ENCODE measurements around the gene FCRL6. TPM values are rescaled to one million over a fixed set of nuclear protein-coding genes. Genes with fewer than 3 reads are reported as not detected.

The FCRL6 gene
- total and polyA plus RNA-seq, 2 donors (not counting 3 experiments of a cell fraction or from before 2014, with no cell fraction given): 0.06 TPM; not detected in 1

- TF ChIP-seq EZH2 (IDR thresholded peaks at IDR 0.05; ENCODE audit: borderline replicate concordance, low read depth, low read length, severe bottlenecking) (no peak), GATA2 (IDR thresholded peaks at IDR 0.05; ENCODE audit: insufficient read depth, insufficient read length, low read depth, low read length) (no peak), MYC (IDR thresholded peaks at IDR 0.05; ENCODE audit: low read depth, low read length) (no peak), JUN (IDR thresholded peaks at IDR 0.05; ENCODE audit: borderline replicate concordance, insufficient read depth, insufficient read length, low read depth) (no peak)
- TF ChIP-seq, protein P1, sequence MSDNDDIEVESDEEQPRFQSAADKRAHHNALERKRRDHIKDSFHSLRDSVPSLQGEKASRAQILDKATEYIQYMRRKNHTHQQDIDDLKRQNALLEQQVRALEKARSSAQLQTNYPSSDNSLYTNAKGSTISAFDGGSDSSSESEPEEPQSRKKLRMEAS (IDR thresholded peaks at IDR 0.05; ENCODE audit: insufficient read depth, insufficient read length): no peak
- BruUV-seq (replicated peaks): no TSS peak
- no peak overlapping the region for H2AFZ ChIP-seq (ENCODE audit: low read depth, low read length)
- dilution Hi-C loops (cut with MboI; ENCODE audit: extremely low pct_ligation_motif_present, low sequenced_read_pairs): no loop called here
- ChIA-PET POLR2A (no interaction called here), CTCF (interaction anchor here (1.2 to 1.5 kb wide), 2 partner anchors 22 to 70 kb away, joined by 3 to 7 read pairs; no protein-coding TSS in a partner anchor)
- intact Hi-C loops (cut with micrococcal nuclease): no loop called here
- DNase-seq (ENCODE audit: low read depth, low spot score) (no peak), FAIRE-seq (no peak)
- H3K9ac ChIP-seq (replicated peaks; ENCODE audit: extremely low read depth, insufficient read depth, low read length): no peak overlapping the region
- H3K27me3 ChIP-seq (ENCODE audit: control insufficient read depth in 2 of 2, insufficient read depth in 2 of 2, low read length in 2 of 2): peaks cover 25 to 31% of the 10 kb centered on the region in 2 experiments
- H3K4me2 ChIP-seq (ENCODE audit: insufficient read depth, low read length): no peak overlapping the region
- no peaks in the 10 kb centered on the region for H3K79me2 ChIP-seq (ENCODE audit: control insufficient read depth, insufficient read depth, low read length)
- no peak overlapping the region for H3K27ac ChIP-seq (ENCODE audit: insufficient read depth, low read depth, low read length)
- H4K20me1 ChIP-seq (replicated peaks; ENCODE audit: control insufficient read depth, extremely low read depth, insufficient read depth, low read length): no peaks in the 10 kb centered on the region
- H3K4me3 ChIP-seq (replicated peaks in 1 of 3; ENCODE audit: insufficient read depth in 1 of 3, low read depth in 1 of 3, low read length in 3 of 3): no peak overlapping the region
- H3K9me3 ChIP-seq (replicated peaks; ENCODE audit: control insufficient read depth, insufficient read depth, low read length): no peaks in the 10 kb centered on the region
- H3K36me3 ChIP-seq (ENCODE audit: control insufficient read depth in 2 of 2, extremely low read depth in 1 of 2, insufficient read depth in 2 of 2, low read length in 2 of 2): no peaks in the 10 kb centered on the region
- peaks cover 3% of the 10 kb centered on the region for H3K4me1 ChIP-seq (ENCODE audit: control insufficient read depth, extremely low read depth, insufficient read depth, low read length)
- H3K9me1 ChIP-seq (replicated peaks; ENCODE audit: control insufficient read depth, extremely low read depth, insufficient read depth, low read length): no peaks in the 10 kb centered on the region
Observed at GRCh38 chr1:159821171-159821867, 19.2 kb downstream of the FCRL6 start.

GRCh38 chr1:159823406-159823805 lies 21.2 kb downstream of the FCRL6 start:
- CTCF ChIA-PET: interaction anchor here (1.1 kb wide), 1 partner anchor 24 kb away, joined by 3 read pairs; no protein-coding TSS in a partner anchor
- intact Hi-C loops (cut with micrococcal nuclease): no loop called here
- DNase-seq (ENCODE audit: low read depth, low spot score) (no peak), FAIRE-seq (no peak)
- H3K4me2 ChIP-seq (ENCODE audit: insufficient read depth, low read length): no peak overlapping the region
- no peaks in the 10 kb centered on the region for H3K9me3 ChIP-seq (replicated peaks; ENCODE audit: control insufficient read depth, insufficient read depth, low read length)
- H3K9me1 ChIP-seq (replicated peaks; ENCODE audit: control insufficient read depth, extremely low read depth, insufficient read depth, low read length): no peaks in the 10 kb centered on the region
- BruUV-seq (replicated peaks): no TSS peak
- H3K36me3 ChIP-seq (ENCODE audit: control insufficient read depth in 2 of 2, extremely low read depth in 1 of 2, insufficient read depth in 2 of 2, low read length in 2 of 2): no peaks in the 10 kb centered on the region
- H4K20me1 ChIP-seq (replicated peaks; ENCODE audit: control insufficient read depth, extremely low read depth, insufficient read depth, low read length): no peaks in the 10 kb centered on the region
- dilution Hi-C loops (cut with MboI; ENCODE audit: extremely low pct_ligation_motif_present, low sequenced_read_pairs): no loop called here
- no peak overlapping the region for H2AFZ ChIP-seq (ENCODE audit: low read depth, low read length)
- TF ChIP-seq JUN (IDR thresholded peaks at IDR 0.05; ENCODE audit: borderline replicate concordance, insufficient read depth, insufficient read length, low read depth): no peak
- no peak for TF ChIP-seq FOS (IDR thresholded peaks at IDR 0.05; ENCODE audit: borderline replicate concordance, insufficient read depth, low read length)
- no peak for TF ChIP-seq POLR2AphosphoS5 (IDR thresholded peaks at IDR 0.05; ENCODE audit: insufficient read depth, low read depth, low read length)
- no peak for TF ChIP-seq EZH2 (IDR thresholded peaks at IDR 0.05; ENCODE audit: borderline replicate concordance, low read depth, low read length, severe bottlenecking)
- TF ChIP-seq MYC (IDR thresholded peaks at IDR 0.05; ENCODE audit: low read depth, low read length): no peak
- TF ChIP-seq POLR2A (IDR thresholded peaks at IDR 0.05; ENCODE audit: low read depth, low read length): no peak
- no peak overlapping the region for H3K9ac ChIP-seq (replicated peaks; ENCODE audit: extremely low read depth, insufficient read depth, low read length)
- H3K79me2 ChIP-seq (ENCODE audit: control insufficient read depth, insufficient read depth, low read length): no peaks in the 10 kb centered on the region
- POLR2A ChIA-PET: no interaction called here
- peaks cover 25 to 30% of the 10 kb centered on the region in 2 experiments for H3K27me3 ChIP-seq (ENCODE audit: control insufficient read depth in 2 of 2, insufficient read depth in 2 of 2, low read length in 2 of 2)
- no peaks in the 10 kb centered on the region for H3K4me1 ChIP-seq (ENCODE audit: control insufficient read depth, extremely low read depth, insufficient read depth, low read length)
- no peak overlapping the region for H3K4me3 ChIP-seq (replicated peaks in 1 of 3; ENCODE audit: insufficient read depth in 1 of 3, low read depth in 1 of 3, low read length in 3 of 3)
- no peak overlapping the region for H3K27ac ChIP-seq (ENCODE audit: insufficient read depth, low read depth, low read length)
